PC-9 (cell line): ENCODE measurements around the gene IMPDH2. TPM values are rescaled to one million over a fixed set of nuclear protein-coding genes. Genes with fewer than 3 reads are reported as not detected.

Source experiments
- BruUV-seq: library from RNA; stranded (reverse); fragments of 400-500 nt; replicated peaks from 2 replicates; lab custom pipeline; 2021; lab: Mats Ljungman, UMichigan
- CTCF ChIA-PET: fragments of 300-600 bp; sonication (Branson Sonifier 250); formaldehyde crosslinking; loops from one replicate; lab custom pipeline; 2022; ENCODE audit warnings: antibody characterized with exemption; lab: Charles Lee
- POLR2A ChIA-PET: fragments of 300-600 bp; sonication (Branson Sonifier 250); formaldehyde crosslinking; loops from one replicate; lab custom pipeline; 2022; ENCODE audit warnings: antibody characterized with exemption; ENCODE audit not compliant: unreplicated experiment; lab: Charles Lee
- DNase-seq, 2 experiments: peaks; one replicate each; pipeline versions ENCODE4 v3.0.0 to v3.0.0-alpha.2; 2015 to 2022; ENCODE audit warnings: mixed read lengths in 1 of 2
- H2AFZ ChIP-seq: fragments of 200-600 bp; sonication (generic); 2 replicates; pipeline ENCODE4 v1.8.1; 2017; ENCODE audit warnings: antibody characterized with exemption
- H3F3A ChIP-seq: fragments of 200-600 bp; sonication (generic); 2 replicates; pipeline ENCODE4 v1.8.1; 2017; ENCODE audit warnings: antibody characterized with exemption, mild to moderate bottlenecking, low read depth; ENCODE audit not compliant: insufficient read depth
- H3K27ac ChIP-seq: fragments of 200-600 bp; sonication (generic); 2 replicates; pipeline ENCODE4 v1.6.1; 2016; ENCODE audit warnings: mixed run types
- H3K27me3 ChIP-seq: fragments of 200-600 bp; sonication (generic); 2 replicates; pipeline ENCODE4 v1.6.1; 2016; ENCODE audit warnings: low read depth, mixed run types; ENCODE audit not compliant: insufficient read depth
- H3K36me3 ChIP-seq: fragments of 200-600 bp; sonication (generic); 2 replicates; pipeline ENCODE4 v1.6.1; 2016; ENCODE audit warnings: low read depth, mixed run types
- H3K4me1 ChIP-seq: fragments of 200-600 bp; sonication (generic); replicated peaks from 2 replicates; pipeline ENCODE4 v1.6.1; 2016; ENCODE audit warnings: mixed run types; ENCODE audit not compliant: insufficient read depth
- H3K4me2 ChIP-seq: fragments of 200-600 bp; sonication (generic); 2 replicates; pipeline ENCODE4 v1.6.1; 2017; ENCODE audit warnings: mixed run types
- H3K4me3 ChIP-seq: fragments of 200-600 bp; sonication (generic); 2 replicates; pipeline ENCODE4 v1.6.1; 2016; ENCODE audit warnings: mixed run types
- H3K79me2 ChIP-seq: fragments of 200-600 bp; sonication (generic); 2 replicates; pipeline ENCODE4 v1.6.1; 2017; ENCODE audit warnings: low read depth, mixed run types
- H3K9me2 ChIP-seq: fragments of 200-600 bp; sonication (generic); 2 replicates; pipeline ENCODE4 v1.8.1; 2017; ENCODE audit warnings: mild to moderate bottlenecking; ENCODE audit not compliant: insufficient read depth
- H3K9me3 ChIP-seq: fragments of 200-600 bp; sonication (generic); 2 replicates; pipeline ENCODE4 v1.8.1; 2016; ENCODE audit warnings: low read depth; ENCODE audit not compliant: insufficient read depth
- H4K20me1 ChIP-seq: fragments of 200-600 bp; sonication (generic); 2 replicates; pipeline ENCODE4 v1.8.1; 2017; ENCODE audit not compliant: insufficient read depth
- CTCF ChIP-seq: fragments of 200-600 bp; sonication (generic); conservative IDR thresholded peaks from 2 replicates; pipeline ENCODE4 v1.6.1; 2017; ENCODE audit warnings: mixed run types, antibody characterized with exemption, mild to moderate bottlenecking, moderate library complexity
- EZH2 ChIP-seq: fragments of 200-600 bp; sonication (generic); IDR thresholded peaks from 2 replicates; pipeline ENCODE4 v1.8.0; 2017; ENCODE audit warnings: antibody characterized with exemption, low read depth
- intact Hi-C: fragments of 100-400 bp; cut with micrococcal nuclease; formaldehyde crosslinking; loops from one replicate; pipeline ENCODE4 v1.10.0; 2022; ENCODE audit not compliant: unreplicated experiment
- total RNA-seq: library from RNA; stranded (reverse); gene quantifications from 2 replicates; pipeline ENCODE4 v1.2.3, GENCODE V29; 2021

The IMPDH2 gene
- total RNA-seq, 1 experiment from 2014 or later, result 190 TPM

GRCh38 chr3:49028298-49028672 is 913 bp downstream of the IMPDH2 start:
- TF ChIP-seq CTCF, result no peak
- TF ChIP-seq EZH2, result no peak
- POLR2A ChIA-PET, result interaction anchor here (0.6 kb wide), 1 partner anchor 285 kb away, joined by 3 read pairs; no protein-coding TSS in a partner anchor
- H3K4me3 ChIP-seq, result peak overlapping the region; percentile 77
- peaks cover 14% of the 10 kb centered on the region; the same call in 1 of the 2 replicates for H3K36me3 ChIP-seq
- no TSS peak for BruUV-seq
- H3K4me2 ChIP-seq, result peak overlapping the region; percentile 95
- H3K9me2 ChIP-seq, result no peaks in the 10 kb centered on the region
- no peak overlapping the region for H3K27ac ChIP-seq
- H3F3A ChIP-seq, result peaks cover 43% of the 10 kb centered on the region
- peaks cover 14% of the 10 kb centered on the region for H3K4me1 ChIP-seq
- no peak for DNase-seq
- H3K79me2 ChIP-seq, result peaks cover 51% of the 10 kb centered on the region
- intact Hi-C loops, result loop anchor here (5.0 kb wide), 1 partner anchor 64 kb away; the partner anchor contains the start of gene QRICH1
- H3K27me3 ChIP-seq, result no peaks in the 10 kb centered on the region
- CTCF ChIA-PET, result no interaction called here
- no peaks in the 10 kb centered on the region; the same call in 1 of the 2 replicates for H4K20me1 ChIP-seq
- H3K9me3 ChIP-seq, result no peaks in the 10 kb centered on the region
- H2AFZ ChIP-seq, result no peak overlapping the region

GRCh38 chr3:49027634-49028033 is 1.6 kb downstream of the IMPDH2 start:
- no peak for TF ChIP-seq CTCF
- no peak for TF ChIP-seq EZH2
- H3K4me1 ChIP-seq, result peaks cover 19% of the 10 kb centered on the region

GRCh38 chr3:49026536-49026935 is 2.7 kb downstream of the IMPDH2 start:
- ChIA-PET POLR2A (interaction anchor here (0.6 kb wide), 1 partner anchor 20 kb away, joined by 5 read pairs; the partner anchor contains the start of gene WDR6), CTCF (no interaction called here)
- BruUV-seq, result no TSS peak
- Histone ChIP-seq H4K20me1 (no peaks in the 10 kb centered on the region; the same call in 1 of the 2 replicates), H3K9me2 (no peaks in the 10 kb centered on the region), H3K9me3 (no peaks in the 10 kb centered on the region), H3K27me3 (no peaks in the 10 kb centered on the region), H3K4me1 (peaks cover 19% of the 10 kb centered on the region), H2AFZ (no peak overlapping the region), H3K4me3 (no peak overlapping the region), H3K27ac (no peak overlapping the region), H3F3A (peaks cover 57% of the 10 kb centered on the region), H3K79me2 (peaks cover 61% of the 10 kb centered on the region), H3K36me3 (peaks cover 14% of the 10 kb centered on the region; the same call in 1 of the 2 replicates), H3K4me2 (no peak overlapping the region)
- TF ChIP-seq CTCF, result no peak
- no peak for TF ChIP-seq EZH2
- intact Hi-C loops, result loop anchor here (5.0 kb wide), 1 partner anchor 66 kb away; the partner anchor contains the start of gene QRICH1
- no peak for DNase-seq

More at GRCh38 chr3:49027634-49028033, 1.6 kb downstream of the IMPDH2 start:
- Histone ChIP-seq H4K20me1 (no peaks in the 10 kb centered on the region; the same call in 1 of the 2 replicates), H3K9me3 (no peaks in the 10 kb centered on the region), H3K36me3 (peaks cover 14% of the 10 kb centered on the region; the same call in 1 of the 2 replicates), H2AFZ (no peak overlapping the region), H3K79me2 (peaks cover 57% of the 10 kb centered on the region), H3K9me2 (no peaks in the 10 kb centered on the region), H3K27me3 (no peaks in the 10 kb centered on the region), H3K4me2 (peak overlapping the region; percentile 95), H3K4me3 (no peak overlapping the region), H3K27ac (no peak overlapping the region), H3F3A (peaks cover 49% of the 10 kb centered on the region)
- POLR2A ChIA-PET, result no interaction called here
- no TSS peak for BruUV-seq
- DNase-seq, result no peak
- intact Hi-C loops, result loop anchor here (5.0 kb wide), 1 partner anchor 65 kb away; the partner anchor contains the start of gene QRICH1
- CTCF ChIA-PET, result no interaction called here
